ENCODE results near the gene XRCC4.

Gene XRCC4

DNA sequence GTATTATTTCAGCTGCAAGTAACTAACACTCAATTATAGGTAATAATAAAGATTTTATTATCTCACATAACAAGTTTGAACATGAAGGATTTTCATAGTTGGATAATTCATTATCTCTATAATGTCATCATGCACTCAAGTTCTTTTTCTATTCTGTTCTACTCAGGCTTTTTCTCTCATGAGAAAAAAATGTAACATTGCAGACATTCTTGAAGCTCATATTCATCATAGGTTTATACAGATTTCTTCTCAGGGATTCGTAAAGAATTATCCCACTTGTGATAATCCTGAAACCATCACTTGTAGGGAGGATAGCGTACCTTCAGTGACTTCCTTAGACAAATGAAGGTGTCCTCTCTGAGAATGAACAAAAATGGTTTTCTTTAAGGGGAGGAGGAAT lies 150.3 kb downstream of the XRCC4 start:
- no peak for DNase-seq (ENCODE audit: low read depth)
- no peak overlapping the region for H3K4me3 ChIP-seq (ENCODE audit: control insufficient read depth, low read depth, low read length)
- TF ChIP-seq, protein P1, sequence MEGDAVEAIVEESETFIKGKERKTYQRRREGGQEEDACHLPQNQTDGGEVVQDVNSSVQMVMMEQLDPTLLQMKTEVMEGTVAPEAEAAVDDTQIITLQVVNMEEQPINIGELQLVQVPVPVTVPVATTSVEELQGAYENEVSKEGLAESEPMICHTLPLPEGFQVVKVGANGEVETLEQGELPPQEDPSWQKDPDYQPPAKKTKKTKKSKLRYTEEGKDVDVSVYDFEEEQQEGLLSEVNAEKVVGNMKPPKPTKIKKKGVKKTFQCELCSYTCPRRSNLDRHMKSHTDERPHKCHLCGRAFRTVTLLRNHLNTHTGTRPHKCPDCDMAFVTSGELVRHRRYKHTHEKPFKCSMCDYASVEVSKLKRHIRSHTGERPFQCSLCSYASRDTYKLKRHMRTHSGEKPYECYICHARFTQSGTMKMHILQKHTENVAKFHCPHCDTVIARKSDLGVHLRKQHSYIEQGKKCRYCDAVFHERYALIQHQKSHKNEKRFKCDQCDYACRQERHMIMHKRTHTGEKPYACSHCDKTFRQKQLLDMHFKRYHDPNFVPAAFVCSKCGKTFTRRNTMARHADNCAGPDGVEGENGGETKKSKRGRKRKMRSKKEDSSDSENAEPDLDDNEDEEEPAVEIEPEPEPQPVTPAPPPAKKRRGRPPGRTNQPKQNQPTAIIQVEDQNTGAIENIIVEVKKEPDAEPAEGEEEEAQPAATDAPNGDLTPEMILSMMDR (IDR thresholded peaks at IDR 0.05; ENCODE audit: control insufficient read depth, insufficient read depth, low read depth, low read length, missing control alignments) = no peak

DNA sequence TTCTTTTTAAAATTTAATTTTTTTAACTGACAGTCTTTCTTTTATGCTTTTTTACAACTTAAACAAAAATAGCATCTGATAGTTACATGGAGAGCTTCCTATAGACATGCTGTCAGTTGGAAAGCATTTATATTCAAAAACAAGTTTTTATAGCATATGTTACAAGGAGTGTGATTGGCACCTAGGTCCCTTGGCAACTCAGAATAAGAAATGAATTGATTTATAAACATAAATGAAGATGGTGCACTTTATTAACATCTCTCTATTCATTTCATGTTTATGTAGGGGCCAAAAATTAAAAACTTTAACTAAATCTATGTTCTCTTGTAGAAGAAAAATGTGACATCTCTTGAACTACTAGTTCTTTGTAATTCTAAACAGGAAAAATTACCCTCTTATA lies 153.2 kb downstream of the XRCC4 start:
- no peak for DNase-seq (ENCODE audit: low read depth)
- H3K4me3 ChIP-seq (ENCODE audit: control insufficient read depth, low read depth, low read length) = no peak overlapping the region
- TF ChIP-seq, protein P1 (IDR thresholded peaks at IDR 0.05; ENCODE audit: control insufficient read depth, insufficient read depth, low read depth, low read length, missing control alignments) = no peak

DNA sequence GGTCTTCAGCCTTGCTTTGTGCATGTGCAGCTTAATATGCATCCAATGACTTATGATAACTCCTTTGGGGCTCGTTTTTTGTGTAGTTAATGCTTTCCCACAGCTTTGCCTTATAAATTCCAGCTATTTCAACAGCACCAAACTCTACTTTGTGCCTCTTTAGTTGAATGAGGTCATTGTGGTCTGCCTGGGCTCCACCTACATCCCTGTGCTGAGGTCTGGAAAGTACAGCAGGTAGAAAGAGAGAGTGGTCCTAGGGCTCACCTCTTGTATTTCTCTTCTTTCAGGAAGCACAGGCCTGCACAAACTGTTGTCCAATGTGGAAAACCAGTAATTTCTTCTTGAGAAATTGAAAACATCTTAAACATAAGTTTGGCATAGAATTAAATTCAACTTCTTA lies 167.2 kb downstream of the XRCC4 start:
- no peak overlapping the region for H3K4me3 ChIP-seq (ENCODE audit: control insufficient read depth, low read depth, low read length)
- TF ChIP-seq, protein P1 (IDR thresholded peaks at IDR 0.05; ENCODE audit: control insufficient read depth, insufficient read depth, low read depth, low read length, missing control alignments) = no peak
- no peak for DNase-seq (ENCODE audit: low read depth)

DNA sequence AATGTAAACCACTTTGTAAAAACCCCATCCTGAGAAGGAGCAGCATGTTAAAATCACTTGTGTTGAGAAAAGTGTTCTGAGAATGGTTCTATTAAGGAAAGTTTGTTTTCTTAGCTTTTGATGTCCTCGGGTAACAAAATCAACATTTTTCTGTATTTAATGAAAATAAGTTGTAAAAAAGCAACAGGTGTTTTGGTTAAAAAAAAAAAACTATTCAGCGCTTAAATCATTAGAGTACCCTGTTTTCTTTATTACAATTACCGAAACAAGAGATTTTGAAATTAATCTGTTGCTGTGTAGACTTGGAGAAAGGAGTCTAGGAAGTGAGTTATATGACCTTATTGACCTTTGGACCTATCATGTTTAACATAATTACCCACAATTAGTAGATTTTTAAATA lies 167.7 kb downstream of the XRCC4 start:
- no peak for DNase-seq (ENCODE audit: low read depth)
- TF ChIP-seq, protein P1 (IDR thresholded peaks at IDR 0.05; ENCODE audit: control insufficient read depth, insufficient read depth, low read depth, low read length, missing control alignments) = no peak
- no peak overlapping the region for H3K4me3 ChIP-seq (ENCODE audit: control insufficient read depth, low read depth, low read length)

DNA sequence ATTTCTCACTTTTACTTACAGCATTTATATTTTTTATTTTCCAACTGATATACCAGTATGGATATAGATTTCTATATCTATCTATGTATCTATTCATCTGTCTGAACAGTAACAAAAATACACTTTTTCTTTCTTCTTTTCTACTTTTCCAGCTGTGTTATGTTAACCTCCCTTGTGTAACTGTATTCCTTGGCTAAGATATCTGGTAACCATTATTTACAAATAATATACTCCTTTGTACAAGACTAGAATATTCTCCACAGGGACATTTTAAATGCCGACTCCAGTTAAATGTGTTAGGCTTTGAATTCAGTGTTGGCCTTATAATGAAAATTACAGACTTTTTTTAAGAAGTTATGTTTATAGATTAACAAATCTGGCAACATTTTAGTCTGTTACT lies 168.7 kb downstream of the XRCC4 start:
- no peak overlapping the region for H3K4me3 ChIP-seq (ENCODE audit: control insufficient read depth, low read depth, low read length)
- DNase-seq (ENCODE audit: low read depth) = no peak
- TF ChIP-seq, protein P1 (IDR thresholded peaks at IDR 0.05; ENCODE audit: control insufficient read depth, insufficient read depth, low read depth, low read length, missing control alignments) = no peak

DNA sequence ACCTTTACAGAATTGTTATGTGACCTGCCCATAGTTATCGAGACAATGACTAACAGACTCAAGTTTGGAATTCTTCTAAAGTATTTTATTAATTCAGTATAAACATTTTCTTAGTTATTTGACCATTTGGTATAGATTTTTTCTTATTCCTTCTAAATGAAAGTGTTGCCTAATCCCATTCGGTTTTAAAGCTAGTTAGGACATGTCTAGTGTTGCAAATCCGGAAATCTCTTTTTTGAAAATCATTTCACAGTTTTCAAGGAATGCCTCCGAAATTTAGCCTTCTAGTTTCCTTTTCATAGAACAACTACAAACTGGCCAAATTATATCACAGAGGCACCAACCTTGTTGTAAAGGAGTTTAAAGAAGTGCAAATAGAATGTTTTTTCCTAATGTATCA lies 171.8 kb downstream of the XRCC4 start:
- H3K4me3 ChIP-seq (ENCODE audit: control insufficient read depth, low read depth, low read length) = no peak overlapping the region
- DNase-seq (ENCODE audit: low read depth) = no peak
- TF ChIP-seq, protein P1 (IDR thresholded peaks at IDR 0.05; ENCODE audit: control insufficient read depth, insufficient read depth, low read depth, low read length, missing control alignments) = no peak

DNA sequence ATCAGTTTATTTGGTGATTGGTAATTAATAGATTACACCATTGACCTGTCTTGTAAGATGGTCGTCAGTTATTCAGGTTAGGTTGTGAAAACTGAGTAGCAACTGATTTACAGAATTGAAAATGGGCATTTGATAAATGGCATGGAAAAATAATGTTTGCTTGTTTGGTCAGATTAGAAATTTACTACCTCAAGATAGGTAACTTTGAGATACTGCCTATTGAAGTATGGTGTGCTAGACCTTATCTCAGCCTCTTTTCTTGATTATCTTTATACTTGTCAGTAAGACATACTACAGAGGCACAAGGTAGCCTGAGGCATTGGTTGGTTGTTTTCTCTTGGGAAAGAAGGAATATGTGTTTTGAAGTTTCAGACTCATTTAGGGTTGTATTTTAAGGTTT lies 174.5 kb downstream of the XRCC4 start:
- no peak overlapping the region for H3K4me3 ChIP-seq (ENCODE audit: control insufficient read depth, low read depth, low read length)
- no peak for DNase-seq (ENCODE audit: low read depth)
- TF ChIP-seq, protein P1 (IDR thresholded peaks at IDR 0.05; ENCODE audit: control insufficient read depth, insufficient read depth, low read depth, low read length, missing control alignments) = no peak

Data from AG09309 (cell line).